HG02588 (cell line): Measurements from ENCODE around the gene DRAM1.
A peak's percentile ranks its signal among the peaks of the same experiment; 100 is the strongest.
"Not testable (repeated sequence)": the region's sequence is repeated elsewhere in the genome, so short reads cannot be mapped to it uniquely, and the experiment has no call there.

ENCODE experiments used
- ATAC-seq: cut with Tn5 transposase; IDR thresholded peaks from one replicate; pipeline ENCODE4 v1.9.1; 2021; ENCODE audit warnings: mild to moderate bottlenecking, moderate library complexity; ENCODE audit not compliant: unreplicated experiment

Gene DRAM1

GRCh38 chr12:101901777-101902176 is 24.4 kb downstream of the DRAM1 start:
- no peak for ATAC-seq

- ATAC-seq = no peak
These were observed 25.3 kb downstream of the DRAM1 start for GRCh38 chr12:101902641-101903040.

GRCh38 chr12:101906226-101906625 is 28.8 kb downstream of the DRAM1 start:
- ATAC-seq = no peak

- ATAC-seq = no peak
These were observed 31.0 kb downstream of the DRAM1 start for GRCh38 chr12:101908395-101908794.

GRCh38 chr12:101909646-101910045 is 32.3 kb downstream of the DRAM1 start:
- ATAC-seq = no peak

GRCh38 chr12:101915841-101916240 is 38.5 kb downstream of the DRAM1 start:
- no peak for ATAC-seq

GRCh38 chr12:101918805-101919204 is 41.4 kb downstream of the DRAM1 start:
- not testable (repeated sequence) for ATAC-seq

GRCh38 chr12:101919447-101919846 is 42.1 kb downstream of the DRAM1 start:
- ATAC-seq = no peak

- no peak for ATAC-seq
These were observed 43.5 kb downstream of the DRAM1 start for GRCh38 chr12:101920906-101921305.

GRCh38 chr12:101923045-101923718 is 45.8 kb downstream of the DRAM1 start:
- no peak for ATAC-seq

GRCh38 chr12:101924618-101925017 is 47.2 kb downstream of the DRAM1 start:
- ATAC-seq = no peak

- no peak for ATAC-seq
These were observed 48.0 kb downstream of the DRAM1 start for GRCh38 chr12:101925361-101925760.

- ATAC-seq = no peak
These were observed 48.6 kb downstream of the DRAM1 start for GRCh38 chr12:101925935-101926334.

GRCh38 chr12:101927036-101927435 is 49.7 kb downstream of the DRAM1 start:
- ATAC-seq = no peak

GRCh38 chr12:101927999-101928398 is 50.6 kb downstream of the DRAM1 start:
- ATAC-seq = no peak

- ATAC-seq = no peak
These were observed 51.2 kb downstream of the DRAM1 start for GRCh38 chr12:101928556-101928955.

- ATAC-seq = no peak
These were observed 52.1 kb downstream of the DRAM1 start for GRCh38 chr12:101929365-101930041.

- peak; percentile 36 for ATAC-seq
These were observed 54.3 kb downstream of the DRAM1 start for GRCh38 chr12:101931498-101932326.

GRCh38 chr12:101933866-101934514 is 56.6 kb downstream of the DRAM1 start:
- no peak for ATAC-seq

GRCh38 chr12:101935890-101936746 is 58.7 kb downstream of the DRAM1 start:
- ATAC-seq = peak; percentile 87
